SK-N-SH treated with all-trans-retinoic acid at 6 μM for 48 hours (cell line): Measurements from ENCODE around the gene RALBP1.

Experiments
- ATAC-seq: fragments of 200-7000 bp; cut with Tn5 transposase; 3 replicates; pipeline ENCODE4 v1.9.1; 2020; ENCODE audit warnings: mild to moderate bottlenecking, moderate library complexity
- ARNTL ChIP-seq: fragments of 450-650 bp; formaldehyde crosslinking; IDR thresholded peaks from 2 replicates; pipeline ENCODE4 v1.5.0; 2020; ENCODE audit warnings: low read depth, mild to moderate bottlenecking, moderate library complexity, borderline replicate concordance
- BACH2 ChIP-seq: fragments of 250-450 bp; sonication (Bioruptor Pico); IDR thresholded peaks from 2 replicates; pipeline ENCODE4 v1.9.0; 2021; ENCODE audit warnings: mild to moderate bottlenecking, borderline replicate concordance
- CSRNP3 ChIP-seq: fragments of 250-450 bp; sonication (Bioruptor Pico); IDR thresholded peaks from 2 replicates; pipeline ENCODE4 v1.5.1; 2021; ENCODE audit warnings: mild to moderate bottlenecking, moderate library complexity
- ESRRG ChIP-seq: fragments of 250-450 bp; sonication (Bioruptor Pico); IDR thresholded peaks from 2 replicates; pipeline ENCODE4 v1.6.1; 2021; ENCODE audit warnings: mild to moderate bottlenecking
- GLIS3 ChIP-seq: fragments of 250-450 bp; sonication (Bioruptor Pico); IDR thresholded peaks from 2 replicates; pipeline ENCODE4 v1.5.0; 2020; ENCODE audit warnings: mild to moderate bottlenecking, moderate library complexity
- ISL1 ChIP-seq: fragments of 250-450 bp; sonication (Bioruptor Pico); IDR thresholded peaks from 2 replicates; pipeline ENCODE4 v2.1.2; 2022; ENCODE audit warnings: mild to moderate bottlenecking, moderate library complexity
- OSR1 ChIP-seq: fragments of 250-450 bp; sonication (Bioruptor Pico); IDR thresholded peaks from 2 replicates; pipeline ENCODE4 v1.8.0; 2022; ENCODE audit warnings: moderate library complexity, mild to moderate bottlenecking, inconsistent platforms
- RARB ChIP-seq: fragments of 250-450 bp; sonication (Bioruptor Pico); IDR thresholded peaks from 2 replicates; pipeline ENCODE4 v1.8.0; 2021; ENCODE audit warnings: mild to moderate bottlenecking, moderate library complexity
- SNAI2 ChIP-seq: fragments of 250-450 bp; sonication (Bioruptor Pico); IDR thresholded peaks from 2 replicates; pipeline ENCODE4 v1.5.0; 2020; ENCODE audit warnings: mild to moderate bottlenecking, moderate library complexity
- TCF4 ChIP-seq: fragments of 250-450 bp; sonication (Bioruptor Pico); IDR thresholded peaks from 2 replicates; pipeline ENCODE4 v1.8.0; 2021; ENCODE audit warnings: mild to moderate bottlenecking, moderate library complexity, borderline replicate concordance
- TOX ChIP-seq: fragments of 250-450 bp; sonication (Bioruptor Pico); IDR thresholded peaks from 2 replicates; pipeline ENCODE4 v1.8.0; 2021; ENCODE audit warnings: mild to moderate bottlenecking, moderate library complexity, borderline replicate concordance
- ZC3H10 ChIP-seq: fragments of 250-450 bp; sonication (Bioruptor Pico); IDR thresholded peaks from 2 replicates; pipeline ENCODE4 v1.5.1; 2021; ENCODE audit warnings: mild to moderate bottlenecking, moderate library complexity
- ZFP3 ChIP-seq: fragments of 250-450 bp; sonication (Bioruptor Pico); IDR thresholded peaks from 2 replicates; pipeline ENCODE4 v1.5.0; 2020; ENCODE audit warnings: mild to moderate bottlenecking, moderate library complexity
- ZFP30 ChIP-seq: fragments of 450-650 bp; formaldehyde crosslinking; IDR thresholded peaks from 2 replicates; pipeline ENCODE4 v1.5.0; 2022; ENCODE audit warnings: mild to moderate bottlenecking, moderate library complexity
- ZNF565 ChIP-seq: fragments of 450-650 bp; formaldehyde crosslinking; conservative IDR thresholded peaks from 2 replicates; pipeline ENCODE4 v1.5.0; 2020; ENCODE audit warnings: low read depth, mild to moderate bottlenecking, moderate library complexity
- ZNF8 ChIP-seq: fragments of 450-650 bp; formaldehyde crosslinking; IDR thresholded peaks from 2 replicates; pipeline ENCODE4 v1.5.0; 2020; ENCODE audit warnings: mild to moderate bottlenecking, moderate library complexity
- TF ChIP-seq, protein P1 (sequence below): fragments of 250-450 bp; sonication (Bioruptor Pico); IDR thresholded peaks from 2 replicates; pipeline ENCODE4 v1.8.0; 2020; ENCODE audit warnings: mild to moderate bottlenecking, moderate library complexity, borderline replicate concordance
- TF ChIP-seq, protein P2 (sequence below): fragments of 250-450 bp; sonication (Bioruptor Pico); IDR thresholded peaks from 2 replicates; pipeline ENCODE4 v1.5.0; 2020; ENCODE audit warnings: mild to moderate bottlenecking, moderate library complexity
- TF ChIP-seq, protein P3 (sequence below): fragments of 250-450 bp; sonication (Bioruptor Pico); IDR thresholded peaks from 2 replicates; pipeline ENCODE4 v1.8.0; 2021; ENCODE audit warnings: low read depth, mild to moderate bottlenecking, moderate library complexity, borderline replicate concordance
- TF ChIP-seq, protein P4 (sequence below): fragments of 250-450 bp; sonication (Bioruptor Pico); IDR thresholded peaks from 2 replicates; pipeline ENCODE4 v1.5.1; 2020; ENCODE audit warnings: low read depth, mild to moderate bottlenecking, moderate library complexity

Gene RALBP1

GRCh38 chr18:9570255-9570654 lies 94.9 kb downstream of the RALBP1 start:
- ATAC-seq = no peak
- TF ChIP-seq, protein P1, sequence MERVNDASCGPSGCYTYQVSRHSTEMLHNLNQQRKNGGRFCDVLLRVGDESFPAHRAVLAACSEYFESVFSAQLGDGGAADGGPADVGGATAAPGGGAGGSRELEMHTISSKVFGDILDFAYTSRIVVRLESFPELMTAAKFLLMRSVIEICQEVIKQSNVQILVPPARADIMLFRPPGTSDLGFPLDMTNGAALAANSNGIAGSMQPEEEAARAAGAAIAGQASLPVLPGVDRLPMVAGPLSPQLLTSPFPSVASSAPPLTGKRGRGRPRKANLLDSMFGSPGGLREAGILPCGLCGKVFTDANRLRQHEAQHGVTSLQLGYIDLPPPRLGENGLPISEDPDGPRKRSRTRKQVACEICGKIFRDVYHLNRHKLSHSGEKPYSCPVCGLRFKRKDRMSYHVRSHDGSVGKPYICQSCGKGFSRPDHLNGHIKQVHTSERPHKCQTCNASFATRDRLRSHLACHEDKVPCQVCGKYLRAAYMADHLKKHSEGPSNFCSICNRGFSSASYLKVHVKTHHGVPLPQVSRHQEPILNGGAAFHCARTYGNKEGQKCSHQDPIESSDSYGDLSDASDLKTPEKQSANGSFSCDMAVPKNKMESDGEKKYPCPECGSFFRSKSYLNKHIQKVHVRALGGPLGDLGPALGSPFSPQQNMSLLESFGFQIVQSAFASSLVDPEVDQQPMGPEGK (CRISPR knock-in tag) = no peak
- TF ChIP-seq BACH2 (CRISPR knock-in tag) (no peak), ZFP3 (CRISPR knock-in tag) (no peak), GLIS3 (CRISPR knock-in tag) (no peak), ZC3H10 (CRISPR knock-in tag) (no peak), TOX (CRISPR knock-in tag) (no peak), CSRNP3 (no peak), ISL1 (CRISPR knock-in tag) (no peak), ESRRG (no peak), ZNF8 (CRISPR knock-in tag) (no peak), ZNF565 (CRISPR knock-in tag) (no peak), ZFP30 (CRISPR knock-in tag) (no peak), TCF4 (CRISPR knock-in tag) (no peak), ARNTL (CRISPR knock-in tag) (no peak), SNAI2 (CRISPR knock-in tag) (no peak)
- TF ChIP-seq, protein P2, sequence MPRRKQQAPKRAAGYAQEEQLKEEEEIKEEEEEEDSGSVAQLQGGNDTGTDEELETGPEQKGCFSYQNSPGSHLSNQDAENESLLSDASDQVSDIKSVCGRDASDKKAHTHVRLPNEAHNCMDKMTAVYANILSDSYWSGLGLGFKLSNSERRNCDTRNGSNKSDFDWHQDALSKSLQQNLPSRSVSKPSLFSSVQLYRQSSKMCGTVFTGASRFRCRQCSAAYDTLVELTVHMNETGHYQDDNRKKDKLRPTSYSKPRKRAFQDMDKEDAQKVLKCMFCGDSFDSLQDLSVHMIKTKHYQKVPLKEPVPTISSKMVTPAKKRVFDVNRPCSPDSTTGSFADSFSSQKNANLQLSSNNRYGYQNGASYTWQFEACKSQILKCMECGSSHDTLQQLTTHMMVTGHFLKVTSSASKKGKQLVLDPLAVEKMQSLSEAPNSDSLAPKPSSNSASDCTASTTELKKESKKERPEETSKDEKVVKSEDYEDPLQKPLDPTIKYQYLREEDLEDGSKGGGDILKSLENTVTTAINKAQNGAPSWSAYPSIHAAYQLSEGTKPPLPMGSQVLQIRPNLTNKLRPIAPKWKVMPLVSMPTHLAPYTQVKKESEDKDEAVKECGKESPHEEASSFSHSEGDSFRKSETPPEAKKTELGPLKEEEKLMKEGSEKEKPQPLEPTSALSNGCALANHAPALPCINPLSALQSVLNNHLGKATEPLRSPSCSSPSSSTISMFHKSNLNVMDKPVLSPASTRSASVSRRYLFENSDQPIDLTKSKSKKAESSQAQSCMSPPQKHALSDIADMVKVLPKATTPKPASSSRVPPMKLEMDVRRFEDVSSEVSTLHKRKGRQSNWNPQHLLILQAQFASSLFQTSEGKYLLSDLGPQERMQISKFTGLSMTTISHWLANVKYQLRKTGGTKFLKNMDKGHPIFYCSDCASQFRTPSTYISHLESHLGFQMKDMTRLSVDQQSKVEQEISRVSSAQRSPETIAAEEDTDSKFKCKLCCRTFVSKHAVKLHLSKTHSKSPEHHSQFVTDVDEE = no peak
- TF ChIP-seq, protein P3, sequence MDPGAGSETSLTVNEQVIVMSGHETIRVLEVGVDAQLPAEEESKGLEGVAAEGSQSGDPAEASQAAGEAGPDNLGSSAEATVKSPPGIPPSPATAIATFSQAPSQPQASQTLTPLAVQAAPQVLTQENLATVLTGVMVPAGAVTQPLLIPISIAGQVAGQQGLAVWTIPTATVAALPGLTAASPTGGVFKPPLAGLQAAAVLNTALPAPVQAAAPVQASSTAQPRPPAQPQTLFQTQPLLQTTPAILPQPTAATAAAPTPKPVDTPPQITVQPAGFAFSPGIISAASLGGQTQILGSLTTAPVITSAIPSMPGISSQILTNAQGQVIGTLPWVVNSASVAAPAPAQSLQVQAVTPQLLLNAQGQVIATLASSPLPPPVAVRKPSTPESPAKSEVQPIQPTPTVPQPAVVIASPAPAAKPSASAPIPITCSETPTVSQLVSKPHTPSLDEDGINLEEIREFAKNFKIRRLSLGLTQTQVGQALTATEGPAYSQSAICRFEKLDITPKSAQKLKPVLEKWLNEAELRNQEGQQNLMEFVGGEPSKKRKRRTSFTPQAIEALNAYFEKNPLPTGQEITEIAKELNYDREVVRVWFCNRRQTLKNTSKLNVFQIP = no peak

- TF ChIP-seq ZFP3 (CRISPR knock-in tag) = no peak
- no peak for TF ChIP-seq ZNF8 (CRISPR knock-in tag)
- TF ChIP-seq ZNF565 (CRISPR knock-in tag) = no peak
Observed at GRCh38 chr18:9571546-9571945, 96.2 kb downstream of the RALBP1 start.

DNA sequence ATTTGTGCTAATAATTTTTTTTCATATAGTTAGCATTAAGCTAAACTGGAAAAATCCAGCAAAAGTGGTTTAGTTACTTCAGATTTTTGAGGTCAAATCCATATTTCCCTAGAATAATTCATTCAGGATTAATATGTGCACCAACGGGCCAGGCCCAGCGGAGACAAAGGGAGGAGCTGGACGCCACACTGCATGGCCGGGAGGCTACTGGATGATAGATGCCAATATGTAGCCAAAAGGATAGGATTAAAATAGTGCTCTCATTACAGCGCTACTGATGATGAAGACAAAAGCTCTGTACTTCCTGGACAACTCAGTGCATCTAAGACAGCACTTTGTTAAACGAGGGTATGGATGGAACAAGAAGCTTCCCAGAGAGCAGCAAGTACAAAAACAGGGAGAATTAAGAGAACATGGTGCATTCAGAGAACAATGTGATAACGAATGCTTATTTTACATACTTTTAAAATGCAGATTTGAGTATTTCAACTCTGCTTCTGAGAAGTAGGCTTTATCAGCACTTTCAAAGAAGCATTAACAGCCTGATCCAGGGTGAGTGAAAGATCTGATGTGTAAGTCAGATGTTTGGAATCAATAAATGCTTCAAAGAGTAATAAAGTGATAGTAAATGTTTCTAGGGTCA lies 99.3 kb downstream of the RALBP1 start:
- ATAC-seq = no peak
- TF ChIP-seq, protein P3 = no peak
- TF ChIP-seq, protein P1 (CRISPR knock-in tag) = no peak
- TF ChIP-seq ZFP30 (CRISPR knock-in tag) (no peak), TOX (CRISPR knock-in tag) (no peak), ZC3H10 (CRISPR knock-in tag) (no peak), ESRRG (no peak), ARNTL (CRISPR knock-in tag) (no peak), BACH2 (CRISPR knock-in tag) (no peak), CSRNP3 (no peak), RARB (CRISPR knock-in tag) (no peak), ISL1 (CRISPR knock-in tag) (no peak), OSR1 (CRISPR knock-in tag) (no peak), ZNF8 (CRISPR knock-in tag) (no peak), ZNF565 (CRISPR knock-in tag) (no peak)
- TF ChIP-seq, protein P4, sequence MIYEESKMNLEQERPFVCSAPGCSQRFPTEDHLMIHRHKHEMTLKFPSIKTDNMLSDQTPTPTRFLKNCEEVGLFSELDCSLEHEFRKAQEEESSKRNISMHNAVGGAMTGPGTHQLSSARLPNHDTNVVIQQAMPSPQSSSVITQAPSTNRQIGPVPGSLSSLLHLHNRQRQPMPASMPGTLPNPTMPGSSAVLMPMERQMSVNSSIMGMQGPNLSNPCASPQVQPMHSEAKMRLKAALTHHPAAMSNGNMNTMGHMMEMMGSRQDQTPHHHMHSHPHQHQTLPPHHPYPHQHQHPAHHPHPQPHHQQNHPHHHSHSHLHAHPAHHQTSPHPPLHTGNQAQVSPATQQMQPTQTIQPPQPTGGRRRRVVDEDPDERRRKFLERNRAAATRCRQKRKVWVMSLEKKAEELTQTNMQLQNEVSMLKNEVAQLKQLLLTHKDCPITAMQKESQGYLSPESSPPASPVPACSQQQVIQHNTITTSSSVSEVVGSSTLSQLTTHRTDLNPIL (CRISPR knock-in tag) = no peak

More at GRCh38 chr18:9571546-9571945, 96.2 kb downstream of the RALBP1 start:
- no peak for ATAC-seq
